ENCODE measurements around the gene KANK2. TPM values are rescaled to one million over a fixed set of nuclear protein-coding genes. Genes with fewer than 3 reads are reported as not detected.

The KANK2 gene
- total and polyA plus RNA-seq, 2 of the 8 experiments (the other 6 are each of a cell fraction or from before 2014, with no cell fraction given), result 25.2 to 42.3 TPM

DNA sequence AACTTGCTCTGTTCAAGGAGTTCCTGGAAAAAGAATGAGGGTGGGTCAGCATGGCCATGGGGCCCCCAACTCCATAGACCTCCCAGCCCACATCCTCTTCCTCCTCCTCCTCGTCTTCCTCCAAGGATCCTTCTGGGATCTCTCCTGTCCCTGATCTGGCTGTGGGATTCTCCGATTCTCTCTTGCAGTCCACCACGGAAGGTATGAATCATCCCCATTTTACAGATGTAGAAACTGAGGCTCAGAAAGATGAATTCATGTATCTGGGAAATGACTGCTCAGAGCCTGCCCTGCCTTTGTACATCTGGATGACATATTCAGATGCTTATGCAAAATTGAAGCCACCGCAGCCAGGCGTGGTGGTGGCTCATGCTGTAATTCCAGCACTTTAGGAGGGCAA, 2.2 kb upstream of the KANK2 start:
- no peak overlapping the region for H3K18ac ChIP-seq (ENCODE audit: extremely low read depth, low read length)
- peaks cover 6% of the 10 kb centered on the region; the same call in 1 of the 2 replicates for H3K23me2 ChIP-seq (ENCODE audit: low read depth, low read length)
- no peak overlapping the region for H2BK20ac ChIP-seq (ENCODE audit: low read length)
- DNase-seq (ENCODE audit: low read depth in 1 of 2, low spot score in 2 of 2) (no peak), FAIRE-seq (no peak)
- H3K4me3 ChIP-seq (ENCODE audit: extremely low read depth in 1 of 4, insufficient read depth in 2 of 4, low read depth in 3 of 4, low read length in 4 of 4), result no peak overlapping the region
- no peak overlapping the region for H3K23ac ChIP-seq (ENCODE audit: insufficient read length)
- H2BK12ac ChIP-seq (ENCODE audit: low read depth, low read length), result no peak overlapping the region
- POLR2A ChIA-PET (ENCODE audit: partially characterized antibody), result interaction anchor here (0.9 to 2.0 kb wide), 3 partner anchors 8 to 22 kb away, joined by 3 to 4 read pairs (median 3); no protein-coding TSS in a partner anchor
- H2BK120ac ChIP-seq (replicated peaks; ENCODE audit: low read depth, low read length), result no peak overlapping the region
- no peak overlapping the region for H4K8ac ChIP-seq (ENCODE audit: extremely low read depth, insufficient read depth, low read length)
- no peaks in the 10 kb centered on the region; the same call in 1 of the 2 replicates for H3K79me1 ChIP-seq (ENCODE audit: low read depth, low read length)
- H3K27ac ChIP-seq (ENCODE audit: low read depth, low read length), result no peak overlapping the region
- no peak overlapping the region for H3K4me2 ChIP-seq (ENCODE audit: insufficient read depth in 1 of 2, low read depth in 2 of 2, low read length in 2 of 2)
- CTCF ChIA-PET (ENCODE audit: partially characterized antibody), result interaction anchor here (1.0 to 1.7 kb wide), 4 partner anchors 9 to 90 kb away, joined by 3 to 6 read pairs (median 4); no protein-coding TSS in a partner anchor
- peaks cover 0 to 6% (median 1%) of the 10 kb centered on the region in 4 experiments; a peak in 2 of 8 replicates for H3K36me3 ChIP-seq (ENCODE audit: control insufficient read depth in 2 of 4, insufficient read depth in 4 of 4, low read length in 3 of 4)
- H3K27me3 ChIP-seq (replicated peaks in 1 of 4; ENCODE audit: control insufficient read depth in 3 of 4, extremely low read depth in 1 of 4, insufficient read depth in 3 of 4, low read length in 3 of 4), result no peaks in the 10 kb centered on the region
- no peak overlapping the region for H4K91ac ChIP-seq (replicated peaks; ENCODE audit: insufficient read length, low read length)
- H3K4me1 ChIP-seq (replicated peaks in 1 of 4; ENCODE audit: control insufficient read depth in 3 of 4, insufficient read depth in 4 of 4, low read length in 3 of 4), result peaks cover 0 to 3% (median 2%) of the 10 kb centered on the region in 4 experiments; a peak in 4 of 7 replicates
- H2BK15ac ChIP-seq (ENCODE audit: low read length), result no peak overlapping the region
- TF ChIP-seq, protein P1, sequence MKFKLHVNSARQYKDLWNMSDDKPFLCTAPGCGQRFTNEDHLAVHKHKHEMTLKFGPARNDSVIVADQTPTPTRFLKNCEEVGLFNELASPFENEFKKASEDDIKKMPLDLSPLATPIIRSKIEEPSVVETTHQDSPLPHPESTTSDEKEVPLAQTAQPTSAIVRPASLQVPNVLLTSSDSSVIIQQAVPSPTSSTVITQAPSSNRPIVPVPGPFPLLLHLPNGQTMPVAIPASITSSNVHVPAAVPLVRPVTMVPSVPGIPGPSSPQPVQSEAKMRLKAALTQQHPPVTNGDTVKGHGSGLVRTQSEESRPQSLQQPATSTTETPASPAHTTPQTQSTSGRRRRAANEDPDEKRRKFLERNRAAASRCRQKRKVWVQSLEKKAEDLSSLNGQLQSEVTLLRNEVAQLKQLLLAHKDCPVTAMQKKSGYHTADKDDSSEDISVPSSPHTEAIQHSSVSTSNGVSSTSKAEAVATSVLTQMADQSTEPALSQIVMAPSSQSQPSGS (IDR thresholded peaks at IDR 0.05; ENCODE audit: low read length), result no peak
- TF ChIP-seq BRCA1 (IDR thresholded peaks at IDR 0.05; ENCODE audit: low read depth, low read length) (no peak), KDM1A (IDR thresholded peaks at IDR 0.05; ENCODE audit: borderline replicate concordance, low read length) (0 out of 2 replicates have a peak, but pooled peaks have one; percentile 46)
- H2BK5ac ChIP-seq (ENCODE audit: low read depth, low read length), result no peak overlapping the region
- no peaks in the 10 kb centered on the region for H3K79me2 ChIP-seq (ENCODE audit: control insufficient read depth in 1 of 2, insufficient read depth in 2 of 2, low read length in 2 of 2)
- peaks cover 0 to 1% of the 10 kb centered on the region in 2 experiments for H4K20me1 ChIP-seq (replicated peaks in 1 of 2; ENCODE audit: control insufficient read depth in 1 of 2, insufficient read depth in 2 of 2, low read length in 2 of 2)
- H3K56ac ChIP-seq (replicated peaks; ENCODE audit: insufficient read length, low read depth, low read length), result no peak overlapping the region
- no peak overlapping the region for H4K5ac ChIP-seq (ENCODE audit: insufficient read length, low read depth, low read length)
- H3K4ac ChIP-seq (replicated peaks; ENCODE audit: insufficient read length, low read depth, low read length), result no peak overlapping the region
- no peaks in the 10 kb centered on the region for H3K9me3 ChIP-seq (ENCODE audit: insufficient read depth in 2 of 2, low read depth in 1 of 2, low read length in 1 of 2)
- no peak overlapping the region for H3K14ac ChIP-seq (ENCODE audit: insufficient read length)
- H3K9ac ChIP-seq (replicated peaks in 1 of 4; ENCODE audit: extremely low read depth in 1 of 4, low read depth in 3 of 4, low read length in 3 of 4), result no peak overlapping the region
- no peak overlapping the region for H2AFZ ChIP-seq (ENCODE audit: low read length)
- WGBS, 2 experiments (ENCODE audit: extremely low coverage in 1 of 2, insufficient coverage in 1 of 2, insufficient read length in 1 of 2, insufficient replicate concordance in 2 of 2, low coverage in 1 of 2, low lambda C conversion rate in 2 of 2, missing lambda C conversion rate in 1 of 2), result 90% methylated on average over 5 of the region's 5 CpGs; no CpG with 5 or more reads in 1 of the 2 experiments
- no peak overlapping the region for H2AK5ac ChIP-seq (ENCODE audit: low read depth, low read length)

Data from H1 (cell line).